Measurements from ENCODE around the gene UTRN.

The UTRN gene

DNA sequence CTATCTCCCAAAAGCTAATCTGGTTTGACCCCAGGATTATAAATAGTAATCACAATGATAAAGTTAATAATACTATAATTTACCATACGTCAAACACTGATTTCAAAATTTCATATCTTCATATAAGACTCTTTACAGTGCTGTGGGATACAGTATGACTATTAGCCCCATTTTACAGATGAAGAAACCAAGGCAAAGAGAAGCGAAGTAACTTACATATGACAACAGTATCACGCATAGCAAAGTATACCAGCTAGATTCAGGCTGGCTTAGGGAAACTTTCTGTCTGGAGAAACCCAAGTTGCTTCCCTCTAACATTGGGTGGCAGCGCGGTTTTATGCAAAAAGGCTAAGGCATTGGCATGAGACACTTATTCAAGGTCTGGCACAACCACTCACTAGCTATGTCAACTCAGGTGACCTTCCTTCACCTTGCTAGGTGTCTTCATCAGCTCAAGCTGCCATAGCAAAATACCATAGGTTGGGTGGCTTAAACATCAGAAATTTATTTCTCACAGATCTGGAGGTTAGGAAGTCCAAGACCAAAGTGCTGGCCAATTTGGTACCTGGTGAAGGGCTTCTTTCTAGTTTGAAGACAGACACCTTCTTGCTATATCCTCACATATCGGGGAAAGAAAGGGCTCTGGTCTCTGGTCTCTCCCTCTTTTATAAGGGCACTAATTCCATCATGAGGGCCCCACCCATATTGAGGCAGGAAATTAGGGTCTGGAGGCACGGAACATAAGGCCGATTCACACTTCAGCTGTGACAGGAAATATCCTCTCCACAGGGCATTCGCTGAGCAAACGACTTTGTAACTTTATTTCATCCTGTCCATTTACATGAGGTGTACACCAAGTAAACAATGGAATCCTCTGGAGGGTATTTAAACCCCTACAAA, 22.4 kb upstream of the UTRN start:
- H3K27ac ChIP-seq (ENCODE audit: low read length): no peak overlapping the region

DNA sequence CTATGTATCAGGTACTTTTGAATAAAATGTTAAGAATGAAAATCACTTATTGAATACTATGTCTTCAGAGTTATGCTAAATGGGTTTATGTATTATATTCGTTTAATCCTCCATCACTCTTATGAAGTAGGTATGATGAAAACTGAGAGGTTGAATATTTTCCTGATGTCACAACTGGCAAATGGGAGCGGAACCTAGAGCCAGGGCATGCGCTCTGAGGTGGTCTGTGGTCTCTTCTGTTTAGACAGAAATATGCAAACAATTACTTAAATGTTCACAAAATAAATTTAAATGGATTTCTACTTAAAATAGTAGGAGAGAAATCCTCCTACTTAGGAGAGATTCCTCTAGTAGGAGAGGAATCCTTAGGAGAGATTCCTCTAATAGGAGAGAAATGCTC, 21.3 kb upstream of the UTRN start:
- H4K20me1 ChIP-seq (ENCODE audit: insufficient read depth, low read length): no peaks in the 10 kb centered on the region
- no peaks in the 10 kb centered on the region for H3K79me2 ChIP-seq (ENCODE audit: low read length)
- H3K27ac ChIP-seq (ENCODE audit: low read length): no peak overlapping the region
- H3K27me3 ChIP-seq (ENCODE audit: low read depth, low read length): peaks cover 4% of the 10 kb centered on the region
- no peak overlapping the region for H3K4me2 ChIP-seq (ENCODE audit: low read length)
- H3K4me3 ChIP-seq (ENCODE audit: low read length): no peak overlapping the region
- no peak overlapping the region for H2AFZ ChIP-seq (ENCODE audit: low read depth, low read length)
- TF ChIP-seq, protein P1, sequence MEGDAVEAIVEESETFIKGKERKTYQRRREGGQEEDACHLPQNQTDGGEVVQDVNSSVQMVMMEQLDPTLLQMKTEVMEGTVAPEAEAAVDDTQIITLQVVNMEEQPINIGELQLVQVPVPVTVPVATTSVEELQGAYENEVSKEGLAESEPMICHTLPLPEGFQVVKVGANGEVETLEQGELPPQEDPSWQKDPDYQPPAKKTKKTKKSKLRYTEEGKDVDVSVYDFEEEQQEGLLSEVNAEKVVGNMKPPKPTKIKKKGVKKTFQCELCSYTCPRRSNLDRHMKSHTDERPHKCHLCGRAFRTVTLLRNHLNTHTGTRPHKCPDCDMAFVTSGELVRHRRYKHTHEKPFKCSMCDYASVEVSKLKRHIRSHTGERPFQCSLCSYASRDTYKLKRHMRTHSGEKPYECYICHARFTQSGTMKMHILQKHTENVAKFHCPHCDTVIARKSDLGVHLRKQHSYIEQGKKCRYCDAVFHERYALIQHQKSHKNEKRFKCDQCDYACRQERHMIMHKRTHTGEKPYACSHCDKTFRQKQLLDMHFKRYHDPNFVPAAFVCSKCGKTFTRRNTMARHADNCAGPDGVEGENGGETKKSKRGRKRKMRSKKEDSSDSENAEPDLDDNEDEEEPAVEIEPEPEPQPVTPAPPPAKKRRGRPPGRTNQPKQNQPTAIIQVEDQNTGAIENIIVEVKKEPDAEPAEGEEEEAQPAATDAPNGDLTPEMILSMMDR (IDR thresholded peaks at IDR 0.05; ENCODE audit: low read depth, low read length): no peak
- no peak for TF ChIP-seq EZH2phosphoT487 (IDR thresholded peaks at IDR 0.05; ENCODE audit: low read depth)
- no peaks in the 10 kb centered on the region for H3K36me3 ChIP-seq (replicated peaks; ENCODE audit: low read depth, low read length)
- H3K4me1 ChIP-seq (ENCODE audit: low read length): peaks cover 10% of the 10 kb centered on the region
- H3K9me3 ChIP-seq (ENCODE audit: insufficient read depth, low read length): no peaks in the 10 kb centered on the region
- H3K9ac ChIP-seq (ENCODE audit: low read length): no peak overlapping the region

More for the DNA sequence above, 22.4 kb upstream of the UTRN start:
- Histone ChIP-seq H3K9me3 (ENCODE audit: insufficient read depth, low read length) (no peaks in the 10 kb centered on the region), H3K36me3 (replicated peaks; ENCODE audit: low read depth, low read length) (no peaks in the 10 kb centered on the region), H3K4me3 (ENCODE audit: low read length) (no peak overlapping the region), H3K79me2 (ENCODE audit: low read length) (no peaks in the 10 kb centered on the region), H4K20me1 (ENCODE audit: insufficient read depth, low read length) (no peaks in the 10 kb centered on the region), H3K27me3 (ENCODE audit: low read depth, low read length) (peaks cover 4% of the 10 kb centered on the region), H3K4me1 (ENCODE audit: low read length) (peaks cover 10% of the 10 kb centered on the region), H3K9ac (ENCODE audit: low read length) (no peak overlapping the region), H3K4me2 (ENCODE audit: low read length) (no peak overlapping the region), H2AFZ (ENCODE audit: low read depth, low read length) (no peak overlapping the region)
- TF ChIP-seq, protein P1 (IDR thresholded peaks at IDR 0.05; ENCODE audit: low read depth, low read length): no peak
- no peak for TF ChIP-seq EZH2phosphoT487 (IDR thresholded peaks at IDR 0.05; ENCODE audit: low read depth)

DNA sequence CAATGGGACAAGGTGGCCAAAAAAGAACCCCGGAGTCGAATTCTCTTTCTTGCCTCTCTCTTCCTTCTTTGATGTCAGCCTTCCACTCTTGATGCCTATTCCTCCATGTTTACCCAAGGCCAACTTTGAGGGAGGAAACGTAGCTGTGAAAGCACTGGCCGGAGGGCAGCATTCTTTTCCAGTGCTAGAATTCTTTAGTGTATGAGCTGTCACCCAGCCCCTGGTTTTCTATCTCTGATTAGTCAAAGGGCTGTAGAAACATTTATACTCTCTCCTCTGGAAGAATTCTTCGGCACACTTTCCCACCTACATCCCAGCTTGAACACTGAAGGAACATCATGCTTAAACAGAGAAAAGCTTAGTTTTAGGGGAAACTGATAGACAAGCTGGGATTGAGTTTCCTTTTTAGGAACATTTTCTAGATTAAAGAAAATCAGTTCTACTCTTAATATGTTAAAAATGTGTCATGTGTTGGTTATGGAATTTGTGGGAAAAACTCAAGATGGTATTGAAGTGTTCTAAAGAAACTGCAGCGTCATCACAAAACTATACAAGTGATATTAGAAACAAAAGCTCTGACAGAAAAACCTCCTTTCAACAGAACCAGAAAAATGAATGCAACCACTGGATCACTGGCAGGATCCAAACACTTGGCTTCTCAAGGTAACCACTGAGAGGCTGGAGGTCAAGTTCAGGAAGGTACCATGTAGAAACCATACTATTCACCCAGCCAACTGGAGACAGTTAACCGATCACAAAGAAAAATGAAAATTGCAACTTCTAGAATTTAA, 20.7 kb upstream of the UTRN start:
- Histone ChIP-seq H2AFZ (ENCODE audit: low read depth, low read length) (no peak overlapping the region), H3K27me3 (ENCODE audit: low read depth, low read length) (peaks cover 4% of the 10 kb centered on the region), H3K4me3 (ENCODE audit: low read length) (no peak overlapping the region), H3K9me3 (ENCODE audit: insufficient read depth, low read length) (no peaks in the 10 kb centered on the region), H3K4me1 (ENCODE audit: low read length) (peaks cover 10% of the 10 kb centered on the region), H3K27ac (ENCODE audit: low read length) (no peak overlapping the region), H3K36me3 (replicated peaks; ENCODE audit: low read depth, low read length) (no peaks in the 10 kb centered on the region), H3K79me2 (ENCODE audit: low read length) (no peaks in the 10 kb centered on the region), H3K9ac (ENCODE audit: low read length) (no peak overlapping the region), H4K20me1 (ENCODE audit: insufficient read depth, low read length) (no peaks in the 10 kb centered on the region), H3K4me2 (ENCODE audit: low read length) (no peak overlapping the region)
- TF ChIP-seq, protein P1 (IDR thresholded peaks at IDR 0.05; ENCODE audit: low read depth, low read length): no peak
- TF ChIP-seq EZH2phosphoT487 (IDR thresholded peaks at IDR 0.05; ENCODE audit: low read depth): no peak

DNA sequence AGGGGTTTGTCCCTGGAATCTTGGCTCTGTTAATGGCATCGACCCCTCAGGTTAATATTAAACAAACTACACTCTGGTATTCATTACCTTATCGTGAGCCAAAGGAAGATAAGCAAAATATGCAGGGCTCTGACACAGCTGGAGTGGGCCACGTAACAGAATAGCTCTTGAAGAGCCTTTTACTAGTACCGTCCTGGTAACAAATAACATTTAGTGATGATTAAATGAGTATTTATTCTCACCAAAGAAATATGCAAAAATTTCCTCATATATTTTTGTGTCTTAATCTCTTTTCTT, 20.1 kb upstream of the UTRN start:
- Histone ChIP-seq H3K4me1 (ENCODE audit: low read length) (peaks cover 10% of the 10 kb centered on the region), H3K27me3 (ENCODE audit: low read depth, low read length) (peaks cover 4% of the 10 kb centered on the region), H3K4me3 (ENCODE audit: low read length) (no peak overlapping the region), H4K20me1 (ENCODE audit: insufficient read depth, low read length) (no peaks in the 10 kb centered on the region), H3K9me3 (ENCODE audit: insufficient read depth, low read length) (no peaks in the 10 kb centered on the region), H2AFZ (ENCODE audit: low read depth, low read length) (no peak overlapping the region), H3K4me2 (ENCODE audit: low read length) (no peak overlapping the region), H3K9ac (ENCODE audit: low read length) (no peak overlapping the region), H3K36me3 (replicated peaks; ENCODE audit: low read depth, low read length) (no peaks in the 10 kb centered on the region), H3K79me2 (ENCODE audit: low read length) (no peaks in the 10 kb centered on the region), H3K27ac (ENCODE audit: low read length) (no peak overlapping the region)
- no peak for TF ChIP-seq EZH2phosphoT487 (IDR thresholded peaks at IDR 0.05; ENCODE audit: low read depth)
- TF ChIP-seq, protein P1 (IDR thresholded peaks at IDR 0.05; ENCODE audit: low read depth, low read length): no peak

All from OCI-LY3 (cell line).